M059J (cell line): ENCODE results near the gene RAB1A. TPM values are rescaled to one million over a fixed set of nuclear protein-coding genes. Genes with fewer than 3 reads are reported as not detected.

ENCODE experiments used
- DNase-seq: peaks from one replicate; pipeline ENCODE4 v3.0.0-alpha.2; 2012; ENCODE audit warnings: low read depth
- total RNA-seq: library from RNA; depleted of rRNA; stranded (reverse); fragments of >200 nt; shearing (Covaris generic); gene quantifications from 2 replicates; pipeline ENCODE4 v1.2.3, GENCODE V29; 2014

RAB1A gene
- total RNA-seq, 1 experiment from 2014 or later, result 152 TPM

- DNase-seq, result no peak
These were observed 68.0 kb downstream of the RAB1A start for GRCh38 chr2:65061910-65062339.

GRCh38 chr2:65061146-65061909 lies 68.6 kb downstream of the RAB1A start:
- no peak for DNase-seq

DNA sequence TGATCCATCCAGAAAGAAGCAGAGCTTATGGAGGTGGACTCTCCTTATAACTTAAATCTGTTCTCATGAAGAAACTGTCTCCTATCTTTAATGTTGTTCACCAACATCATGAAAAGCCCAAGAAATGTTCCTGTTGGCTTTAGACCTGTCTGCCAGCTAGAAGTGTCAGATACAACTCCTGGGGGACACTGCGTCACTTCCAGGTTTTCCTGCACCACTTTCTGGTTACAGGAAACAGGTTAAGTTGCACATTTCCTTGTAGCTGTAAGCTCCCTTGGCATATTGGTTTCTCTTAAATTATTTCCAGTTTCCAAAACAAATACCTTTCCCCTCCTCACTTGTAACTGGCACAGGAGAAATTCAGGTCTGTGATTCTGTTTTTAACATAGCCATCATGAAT lies 70.8 kb downstream of the RAB1A start:
- no peak for DNase-seq

- DNase-seq, result peak; percentile 73
These were observed 72.4 kb downstream of the RAB1A start for GRCh38 chr2:65057391-65058052.

GRCh38 chr2:65057054-65057375 lies 72.9 kb downstream of the RAB1A start:
- DNase-seq, result no peak

- DNase-seq, result peak; percentile 95
These were observed 73.5 kb downstream of the RAB1A start, which contains the start of gene CEP68 for GRCh38 chr2:65056215-65057053. Gene CEP68 (plus strand): TSS chr2:65056416. CDS start chr2:65069445, 13,029 bp downstream.

DNA sequence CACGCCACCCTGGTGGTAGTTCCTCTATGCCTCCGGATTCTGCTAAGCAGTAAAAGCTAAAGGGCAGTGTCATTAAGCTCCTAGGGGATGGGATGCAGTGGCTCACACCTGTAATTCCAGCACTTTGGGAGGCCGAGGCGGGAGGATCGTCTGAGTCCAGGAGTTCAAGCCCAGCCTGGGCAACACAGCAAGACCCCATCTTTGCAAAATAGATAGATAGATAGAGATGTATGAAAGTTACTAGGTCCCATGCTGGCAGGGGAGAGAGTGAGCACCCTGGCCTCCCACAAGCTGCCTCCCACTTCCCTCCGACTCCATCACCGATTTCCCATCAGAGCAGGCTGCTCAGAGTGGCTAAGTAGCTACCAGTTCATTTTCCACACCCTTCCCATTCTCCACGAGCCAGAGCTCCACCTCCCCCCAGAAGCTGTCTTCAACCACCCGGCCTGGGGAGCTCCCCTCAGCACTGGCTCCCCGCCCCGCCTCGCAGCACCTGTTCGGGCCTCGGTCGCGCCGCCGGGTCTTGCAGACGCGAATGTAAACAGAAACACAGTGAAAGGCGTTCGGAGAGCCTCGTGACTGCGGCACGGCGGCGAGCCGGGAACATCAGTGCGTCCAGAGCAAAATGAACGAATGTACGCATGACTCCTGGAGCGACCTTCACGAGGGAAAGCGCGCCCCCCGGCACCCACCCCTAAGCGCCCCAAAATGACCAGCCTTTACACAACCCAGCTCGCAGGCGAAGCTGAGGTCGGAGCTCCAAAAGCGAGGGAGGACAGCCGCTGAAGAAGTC lies 74.3 kb downstream of the RAB1A start:
- no peak for DNase-seq

- no peak for DNase-seq
These were observed 75.0 kb downstream of the RAB1A start for GRCh38 chr2:65054749-65055421.

DNA sequence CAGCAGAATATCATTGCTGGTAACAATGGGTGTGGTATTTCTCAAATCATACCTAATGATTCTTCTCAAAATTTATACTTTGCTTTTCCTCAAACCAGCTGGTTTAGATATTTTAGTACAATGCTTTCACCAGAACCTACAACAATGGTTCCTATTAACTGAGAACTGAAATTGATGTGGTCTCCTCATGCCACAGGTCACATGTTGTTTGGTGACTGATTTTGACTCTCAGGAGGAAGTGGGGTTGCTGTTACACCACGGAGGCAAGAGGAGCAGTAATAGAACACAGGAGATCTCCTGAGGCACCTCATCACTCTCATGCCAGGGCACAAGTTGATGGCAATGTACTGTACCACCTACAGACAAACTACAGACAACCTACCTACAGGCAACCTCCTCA lies 76.7 kb downstream of the RAB1A start:
- DNase-seq, result no peak

DNA sequence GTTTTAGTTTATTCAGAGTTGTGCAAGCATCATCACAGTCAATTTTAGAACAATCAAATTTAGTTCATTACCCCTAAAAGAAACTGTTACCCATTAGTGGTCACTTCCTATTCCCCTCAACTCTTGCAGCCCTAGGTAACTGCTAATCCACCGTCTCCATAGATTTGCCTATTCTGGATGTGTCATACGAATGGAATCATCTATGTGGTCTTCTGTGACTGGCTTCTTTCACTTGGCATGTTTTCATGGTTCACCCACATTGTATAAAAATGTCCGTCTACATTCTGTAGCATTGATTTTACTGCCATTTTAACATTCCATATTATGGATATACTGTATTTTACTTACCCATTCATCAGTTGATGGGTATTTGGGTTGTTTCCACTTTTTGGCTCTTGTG lies 79.0 kb downstream of the RAB1A start:
- peak; percentile 81 for DNase-seq

GRCh38 chr2:65049010-65049639 lies 80.8 kb downstream of the RAB1A start:
- DNase-seq, result peak; percentile 41

DNA sequence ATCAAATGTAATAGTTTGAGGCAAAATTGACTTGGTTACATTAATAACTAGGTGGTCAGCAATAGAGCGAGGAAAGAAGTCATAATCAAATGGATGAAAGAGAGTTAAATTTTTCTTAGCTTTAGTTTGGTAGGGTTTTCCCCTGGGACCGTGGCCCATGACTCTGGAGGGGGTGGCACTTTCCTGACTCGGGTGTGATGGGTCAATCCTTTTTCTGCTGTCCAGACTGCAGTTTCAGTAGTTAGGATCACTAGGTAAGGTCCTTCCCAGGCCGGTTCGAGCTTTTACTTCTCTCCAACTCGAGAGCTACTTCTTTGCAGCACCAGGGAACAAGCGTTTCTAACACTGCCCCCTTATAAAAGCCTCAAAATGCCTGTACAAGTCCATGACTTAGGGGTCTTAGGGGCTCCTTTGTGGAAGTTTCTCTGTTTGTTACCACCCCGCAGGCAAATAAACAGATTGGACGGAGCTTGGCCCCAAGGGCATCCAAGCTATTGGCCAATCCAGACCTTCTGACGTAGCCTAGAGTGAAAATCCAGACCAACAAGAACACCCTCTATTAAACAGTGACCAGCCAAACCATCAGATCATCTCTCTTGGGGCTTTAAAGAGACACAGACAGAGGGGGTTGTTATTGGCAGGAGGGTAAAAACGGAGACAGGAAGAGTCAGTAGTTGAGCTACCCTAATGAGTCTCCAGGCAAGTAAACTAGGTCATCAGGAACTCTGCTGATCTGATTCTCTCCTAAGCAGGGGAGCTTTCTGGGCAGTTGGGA lies 83.1 kb downstream of the RAB1A start:
- DNase-seq, result no peak

GRCh38 chr2:65045651-65046050 lies 84.3 kb downstream of the RAB1A start:
- peak; percentile 90 for DNase-seq

DNA sequence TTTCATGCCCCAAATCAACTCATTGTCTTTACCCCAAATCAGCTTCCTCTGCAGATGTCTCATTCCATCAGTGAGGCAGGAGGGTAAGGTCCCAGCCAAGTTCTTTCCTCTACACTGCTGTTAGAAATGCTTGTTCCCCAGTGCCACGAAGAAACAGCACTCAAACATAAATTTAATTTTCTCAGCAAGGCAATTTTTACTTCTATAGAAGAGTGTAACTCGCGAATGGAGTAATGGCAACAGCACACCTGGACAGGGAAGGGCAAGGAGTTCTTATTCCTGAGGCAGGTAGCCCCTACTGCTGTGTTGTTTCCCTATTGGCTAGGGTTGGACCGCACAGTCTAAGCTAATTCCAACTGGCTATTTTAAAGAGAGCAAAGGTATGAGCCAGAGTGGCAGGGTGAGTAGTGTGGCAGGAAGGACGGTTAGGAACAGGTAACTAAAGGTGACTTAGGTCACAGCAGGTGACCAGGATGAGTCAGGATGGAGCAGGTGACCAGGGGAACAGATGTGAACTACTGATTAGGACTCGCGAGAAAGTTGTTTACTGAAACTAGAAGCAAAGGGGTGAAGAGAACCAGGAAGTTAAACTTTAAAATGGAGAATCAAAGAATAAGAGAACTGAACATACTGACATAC lies 85.7 kb downstream of the RAB1A start:
- no peak for DNase-seq

DNA sequence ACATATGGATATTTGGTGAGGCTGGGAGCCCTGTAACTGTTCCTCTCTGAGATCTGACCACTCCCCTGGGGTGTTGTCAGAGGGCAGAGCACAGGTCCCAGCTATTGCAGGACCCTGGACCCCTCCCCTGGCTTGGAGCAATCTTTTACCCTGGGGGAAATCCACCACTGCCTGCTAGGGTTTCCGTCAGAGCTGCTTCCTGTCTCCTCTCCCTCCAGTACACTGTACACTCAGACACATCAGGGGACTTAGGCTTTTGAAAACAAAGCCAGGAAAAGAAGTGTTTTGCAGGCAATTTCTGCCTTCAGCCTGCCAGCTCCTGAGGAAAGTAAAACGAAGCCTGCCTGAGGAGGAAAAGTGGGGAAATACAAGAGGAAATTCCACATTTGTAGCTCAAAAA lies 86.9 kb downstream of the RAB1A start:
- no peak for DNase-seq

DNA sequence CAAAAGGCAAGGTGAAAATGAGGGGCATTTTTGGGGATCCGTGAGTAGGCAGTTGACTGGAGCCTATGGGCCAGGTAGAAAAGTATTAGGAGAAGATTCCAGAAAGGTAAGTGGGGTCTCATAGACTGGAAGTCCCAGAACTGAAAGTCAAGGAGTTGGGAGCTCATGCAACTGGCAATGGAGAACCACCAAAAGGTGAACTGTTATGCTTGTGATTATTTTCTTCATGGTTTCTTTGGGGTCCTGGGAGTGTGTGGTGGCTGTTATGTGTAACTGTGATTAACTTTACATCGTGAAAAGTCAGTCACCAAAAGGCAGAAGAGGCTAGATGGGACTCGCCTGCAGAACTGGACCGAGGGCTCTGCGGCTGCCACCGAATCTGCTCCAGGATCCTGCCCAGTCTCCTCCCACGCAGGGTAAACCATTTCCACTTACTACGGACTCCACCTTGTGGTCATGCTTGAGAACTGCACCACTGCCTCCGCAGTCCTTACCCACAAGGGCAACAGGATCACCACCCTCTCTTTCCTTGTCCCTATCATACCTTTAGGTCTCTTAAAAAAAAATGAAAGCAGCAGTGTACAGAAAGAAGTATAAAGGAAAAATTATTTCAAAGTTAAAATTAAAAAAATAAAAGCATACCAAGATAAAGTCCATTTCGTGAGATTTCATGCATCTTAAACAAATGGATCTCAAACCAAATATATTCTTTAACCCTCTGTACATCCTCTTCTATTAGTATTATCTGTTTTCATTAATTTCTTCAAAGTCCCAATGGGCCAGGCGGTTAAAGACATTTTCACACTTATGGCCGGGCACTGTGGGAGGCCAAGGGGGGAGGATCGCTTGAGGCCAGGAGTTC lies 89.3 kb downstream of the RAB1A start:
- DNase-seq, result peak; percentile 74

DNA sequence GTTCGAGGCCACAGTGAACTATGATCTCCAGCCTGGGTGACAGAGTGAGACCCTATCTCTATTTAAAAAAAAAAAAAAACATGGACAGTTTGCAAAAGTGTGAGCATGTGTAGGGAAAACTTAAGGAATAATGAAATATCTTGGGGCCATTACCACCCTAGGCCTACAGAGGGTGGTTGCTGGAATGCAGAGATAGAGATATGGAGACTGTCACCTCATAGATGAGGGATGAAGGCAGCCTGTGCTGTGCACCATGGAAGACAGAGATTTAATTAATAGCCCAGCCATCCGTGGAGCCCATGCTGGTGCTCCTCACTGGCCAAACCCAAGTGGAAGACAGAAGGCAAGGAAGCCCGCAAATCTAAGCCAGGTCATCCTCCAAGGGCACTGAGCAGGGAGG lies 90.3 kb downstream of the RAB1A start:
- no peak for DNase-seq

DNA sequence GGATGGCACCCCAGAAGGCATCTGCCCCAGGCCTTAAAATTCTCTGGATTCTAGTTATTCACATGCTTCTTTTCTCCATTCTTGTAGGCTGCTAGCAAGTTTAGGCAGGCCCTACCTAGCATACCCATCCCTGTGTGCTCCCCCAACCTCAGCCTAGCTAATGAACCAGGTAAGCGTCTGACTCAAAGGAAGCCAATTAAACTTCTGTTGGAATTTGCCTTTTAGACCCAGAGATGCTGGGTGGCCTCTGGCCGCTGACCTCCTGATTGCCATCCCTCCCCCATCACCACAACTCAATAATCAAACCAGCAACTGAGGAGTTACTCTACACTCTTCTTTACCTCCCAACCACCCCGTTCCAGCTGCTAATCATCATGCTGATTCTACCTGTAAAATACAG lies 92.7 kb downstream of the RAB1A start:
- no peak for DNase-seq
